ENCODE results near the gene PHLDB3. TPM values are rescaled to one million over a fixed set of nuclear protein-coding genes. Genes with fewer than 3 reads are reported as not detected.

PHLDB3 gene
- total RNA-seq, 1 experiment from 2014 or later: 6.7 TPM

GRCh38 chr19:43506629-43507028 lies 2.1 kb upstream of the PHLDB3 start:
- in situ Hi-C loops (cut with HindIII; ENCODE audit: low pct_unique_long_range_greater_than_20kb, low sequenced_read_pairs): no loop called here
- ATAC-seq (no peak), DNase-seq (ENCODE audit: low read depth, low spot score) (no peak)
- ChIA-PET POLR2A (no interaction called here), CTCF (no interaction called here)
- Histone ChIP-seq H3K4me3 (ENCODE audit: low read depth in 2 of 2, low read length in 2 of 2) (no peak overlapping the region), H3K9me3 (ENCODE audit: control insufficient read depth, insufficient read depth, low read depth, low read length) (no peaks in the 10 kb centered on the region), H3K4me1 (ENCODE audit: control insufficient read depth, insufficient read depth, low read length) (no peaks in the 10 kb centered on the region), H3K27ac (ENCODE audit: low read length) (no peak overlapping the region), H3K36me3 (ENCODE audit: control insufficient read depth, insufficient read depth, low read length) (no peaks in the 10 kb centered on the region), H3K27me3 (ENCODE audit: control insufficient read depth, insufficient read depth, low read length) (no peaks in the 10 kb centered on the region)
- TF ChIP-seq SIN3A (IDR thresholded peaks at IDR 0.05; ENCODE audit: borderline replicate concordance, insufficient read depth, low read depth, low read length) (no peak), POLR2AphosphoS5 (IDR thresholded peaks at IDR 0.05; ENCODE audit: low read depth, low read length) (no peak), TCF7L2 (IDR thresholded peaks at IDR 0.05; ENCODE audit: low read depth, low read length) (no peak)
- TF ChIP-seq, protein P1, sequence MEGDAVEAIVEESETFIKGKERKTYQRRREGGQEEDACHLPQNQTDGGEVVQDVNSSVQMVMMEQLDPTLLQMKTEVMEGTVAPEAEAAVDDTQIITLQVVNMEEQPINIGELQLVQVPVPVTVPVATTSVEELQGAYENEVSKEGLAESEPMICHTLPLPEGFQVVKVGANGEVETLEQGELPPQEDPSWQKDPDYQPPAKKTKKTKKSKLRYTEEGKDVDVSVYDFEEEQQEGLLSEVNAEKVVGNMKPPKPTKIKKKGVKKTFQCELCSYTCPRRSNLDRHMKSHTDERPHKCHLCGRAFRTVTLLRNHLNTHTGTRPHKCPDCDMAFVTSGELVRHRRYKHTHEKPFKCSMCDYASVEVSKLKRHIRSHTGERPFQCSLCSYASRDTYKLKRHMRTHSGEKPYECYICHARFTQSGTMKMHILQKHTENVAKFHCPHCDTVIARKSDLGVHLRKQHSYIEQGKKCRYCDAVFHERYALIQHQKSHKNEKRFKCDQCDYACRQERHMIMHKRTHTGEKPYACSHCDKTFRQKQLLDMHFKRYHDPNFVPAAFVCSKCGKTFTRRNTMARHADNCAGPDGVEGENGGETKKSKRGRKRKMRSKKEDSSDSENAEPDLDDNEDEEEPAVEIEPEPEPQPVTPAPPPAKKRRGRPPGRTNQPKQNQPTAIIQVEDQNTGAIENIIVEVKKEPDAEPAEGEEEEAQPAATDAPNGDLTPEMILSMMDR (IDR thresholded peaks at IDR 0.05): no peak
- TF ChIP-seq, protein P2, sequence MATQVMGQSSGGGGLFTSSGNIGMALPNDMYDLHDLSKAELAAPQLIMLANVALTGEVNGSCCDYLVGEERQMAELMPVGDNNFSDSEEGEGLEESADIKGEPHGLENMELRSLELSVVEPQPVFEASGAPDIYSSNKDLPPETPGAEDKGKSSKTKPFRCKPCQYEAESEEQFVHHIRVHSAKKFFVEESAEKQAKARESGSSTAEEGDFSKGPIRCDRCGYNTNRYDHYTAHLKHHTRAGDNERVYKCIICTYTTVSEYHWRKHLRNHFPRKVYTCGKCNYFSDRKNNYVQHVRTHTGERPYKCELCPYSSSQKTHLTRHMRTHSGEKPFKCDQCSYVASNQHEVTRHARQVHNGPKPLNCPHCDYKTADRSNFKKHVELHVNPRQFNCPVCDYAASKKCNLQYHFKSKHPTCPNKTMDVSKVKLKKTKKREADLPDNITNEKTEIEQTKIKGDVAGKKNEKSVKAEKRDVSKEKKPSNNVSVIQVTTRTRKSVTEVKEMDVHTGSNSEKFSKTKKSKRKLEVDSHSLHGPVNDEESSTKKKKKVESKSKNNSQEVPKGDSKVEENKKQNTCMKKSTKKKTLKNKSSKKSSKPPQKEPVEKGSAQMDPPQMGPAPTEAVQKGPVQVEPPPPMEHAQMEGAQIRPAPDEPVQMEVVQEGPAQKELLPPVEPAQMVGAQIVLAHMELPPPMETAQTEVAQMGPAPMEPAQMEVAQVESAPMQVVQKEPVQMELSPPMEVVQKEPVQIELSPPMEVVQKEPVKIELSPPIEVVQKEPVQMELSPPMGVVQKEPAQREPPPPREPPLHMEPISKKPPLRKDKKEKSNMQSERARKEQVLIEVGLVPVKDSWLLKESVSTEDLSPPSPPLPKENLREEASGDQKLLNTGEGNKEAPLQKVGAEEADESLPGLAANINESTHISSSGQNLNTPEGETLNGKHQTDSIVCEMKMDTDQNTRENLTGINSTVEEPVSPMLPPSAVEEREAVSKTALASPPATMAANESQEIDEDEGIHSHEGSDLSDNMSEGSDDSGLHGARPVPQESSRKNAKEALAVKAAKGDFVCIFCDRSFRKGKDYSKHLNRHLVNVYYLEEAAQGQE (IDR thresholded peaks at IDR 0.05; ENCODE audit: insufficient read depth in 1 of 2, low read depth in 2 of 2, low read length in 1 of 2): no peak
- no TSS peak for BruUV-seq (replicated peaks)
- intact Hi-C loops (cut with micrococcal nuclease; ENCODE audit: unreplicated experiment): no loop called here

DNA sequence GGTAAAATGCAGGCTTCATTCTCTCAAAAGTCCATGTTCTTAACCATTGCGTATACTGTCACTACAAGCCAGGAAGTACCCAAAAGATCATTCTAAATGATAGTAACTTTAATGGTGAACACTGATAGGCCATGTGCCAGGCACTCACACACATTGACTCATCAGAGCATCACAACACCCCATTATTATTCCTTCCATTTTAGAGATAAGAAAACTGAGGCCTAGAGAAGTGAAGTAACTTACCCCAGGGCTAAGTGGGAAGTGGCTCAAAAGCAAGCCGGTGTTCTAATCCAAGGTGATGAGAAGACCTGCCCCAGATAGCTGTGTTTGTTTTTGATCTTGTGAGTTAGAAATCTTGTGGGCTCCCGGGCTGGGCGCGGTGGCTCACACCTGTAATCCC lies 1.4 kb upstream of the PHLDB3 start:
- intact Hi-C loops (cut with micrococcal nuclease; ENCODE audit: unreplicated experiment): no loop called here
- CTCF ChIA-PET: no interaction called here

More for the DNA sequence above, 1.4 kb upstream of the PHLDB3 start:
- BruUV-seq (replicated peaks): no TSS peak
- ATAC-seq (no peak), DNase-seq (ENCODE audit: low read depth, low spot score) (no peak)
- Histone ChIP-seq H3K9me3 (ENCODE audit: control insufficient read depth, insufficient read depth, low read depth, low read length) (no peaks in the 10 kb centered on the region), H3K4me3 (ENCODE audit: low read depth in 2 of 2, low read length in 2 of 2) (no peak overlapping the region), H3K27me3 (ENCODE audit: control insufficient read depth, insufficient read depth, low read length) (no peaks in the 10 kb centered on the region), H3K27ac (ENCODE audit: low read length) (no peak overlapping the region), H3K36me3 (ENCODE audit: control insufficient read depth, insufficient read depth, low read length) (no peaks in the 10 kb centered on the region), H3K4me1 (ENCODE audit: control insufficient read depth, insufficient read depth, low read length) (no peaks in the 10 kb centered on the region)
- POLR2A ChIA-PET: no interaction called here
- TF ChIP-seq, protein P1 (IDR thresholded peaks at IDR 0.05): no peak
- TF ChIP-seq, protein P2 (IDR thresholded peaks at IDR 0.05; ENCODE audit: insufficient read depth in 1 of 2, low read depth in 2 of 2, low read length in 1 of 2): no peak
- TF ChIP-seq POLR2AphosphoS5 (IDR thresholded peaks at IDR 0.05; ENCODE audit: low read depth, low read length): no peak
- no peak for TF ChIP-seq TCF7L2 (IDR thresholded peaks at IDR 0.05; ENCODE audit: low read depth, low read length)
- TF ChIP-seq SIN3A (IDR thresholded peaks at IDR 0.05; ENCODE audit: borderline replicate concordance, insufficient read depth, low read depth, low read length): no peak
- in situ Hi-C loops (cut with HindIII; ENCODE audit: low pct_unique_long_range_greater_than_20kb, low sequenced_read_pairs): no loop called here

Measured in Panc1 (cell line).